Fibroblast of skin of right biceps (primary cell): ENCODE results near the gene PIK3CD.
"Not testable (repeated sequence)": the region's sequence is repeated elsewhere in the genome, so short reads cannot be mapped to it uniquely, and the experiment has no call there.

Experiments used
- DNase-seq: peaks from one replicate; pipeline ENCODE4 v3.0.0-alpha.2; 2013

Gene PIK3CD

GRCh38 chr1:9744106-9744799 is 92.7 kb downstream of the PIK3CD start:
- DNase-seq: no peak

- no peak for DNase-seq
Measured at GRCh38 chr1:9746211-9746610, 94.7 kb downstream of the PIK3CD start.

- no peak for DNase-seq
Measured at GRCh38 chr1:9746651-9747050, 95.1 kb downstream of the PIK3CD start.

- DNase-seq: not testable (repeated sequence)
Measured at GRCh38 chr1:9748391-9748790, 96.9 kb downstream of the PIK3CD start.

GRCh38 chr1:9749361-9749760 is 97.8 kb downstream of the PIK3CD start:
- DNase-seq: no peak

GRCh38 chr1:9751971-9752370 is 100.4 kb downstream of the PIK3CD start:
- DNase-seq: no peak

- DNase-seq: peak; percentile 84
Measured at GRCh38 chr1:9753121-9753531, 101.6 kb downstream of the PIK3CD start.

GRCh38 chr1:9755441-9755995 is 104.0 kb downstream of the PIK3CD start:
- DNase-seq: no peak

GRCh38 chr1:9758559-9759121 is 107.1 kb downstream of the PIK3CD start:
- DNase-seq: no peak

- no peak for DNase-seq
Measured at GRCh38 chr1:9759939-9760338, 108.4 kb downstream of the PIK3CD start.

- no peak for DNase-seq
Measured at GRCh38 chr1:9760824-9761223, 109.3 kb downstream of the PIK3CD start.

GRCh38 chr1:9761855-9762254 is 110.3 kb downstream of the PIK3CD start:
- DNase-seq: no peak

- DNase-seq: not testable (repeated sequence)
Measured at GRCh38 chr1:9762446-9762845, 110.9 kb downstream of the PIK3CD start.

- no peak for DNase-seq
Measured at GRCh38 chr1:9763914-9764313, 112.4 kb downstream of the PIK3CD start.

GRCh38 chr1:9764550-9764949 is 113.0 kb downstream of the PIK3CD start:
- no peak for DNase-seq

- peak; percentile 100 for DNase-seq
Measured at GRCh38 chr1:9766759-9767442, 115.4 kb downstream of the PIK3CD start.

- no peak for DNase-seq
Measured at GRCh38 chr1:9767964-9768668, 116.6 kb downstream of the PIK3CD start.

GRCh38 chr1:9768983-9769382 is 117.5 kb downstream of the PIK3CD start:
- no peak for DNase-seq

- no peak for DNase-seq
Measured at GRCh38 chr1:9770298-9770697, 118.8 kb downstream of the PIK3CD start.

- DNase-seq: no peak
Measured at GRCh38 chr1:9774712-9775679, 123.5 kb downstream of the PIK3CD start.

GRCh38 chr1:9776685-9777084 is 125.2 kb downstream of the PIK3CD start:
- no peak for DNase-seq
